Measurements from ENCODE around the gene SOHLH1.
"Not testable (repeated sequence)": the region's sequence is repeated elsewhere in the genome, so short reads cannot be mapped to it uniquely, and the experiment has no call there.

SOHLH1 gene

GRCh38 chr9:135674977-135675376 lies 24.3 kb downstream of the SOHLH1 start:
- Histone ChIP-seq H3K27me3 (ENCODE audit: control insufficient read depth, insufficient read depth, low read length) (no peaks in the 10 kb centered on the region), H3K4me1 (ENCODE audit: control insufficient read depth, insufficient read depth, low read length) (no peaks in the 10 kb centered on the region)

GRCh38 chr9:135673941-135674340 lies 25.3 kb downstream of the SOHLH1 start:
- no peaks in the 10 kb centered on the region for H3K4me1 ChIP-seq (ENCODE audit: control insufficient read depth, insufficient read depth, low read length)
- H3K27me3 ChIP-seq (ENCODE audit: control insufficient read depth, insufficient read depth, low read length): no peaks in the 10 kb centered on the region
- no peak overlapping the region for H3K9ac ChIP-seq (ENCODE audit: low read depth, low read length)
- no peak overlapping the region for H3K27ac ChIP-seq (ENCODE audit: low read depth, low read length)
- no peaks in the 10 kb centered on the region for H3K36me3 ChIP-seq (ENCODE audit: control insufficient read depth, insufficient read depth, low read length)
- H3K9me3 ChIP-seq (ENCODE audit: control insufficient read depth, insufficient read depth, low read length): no peaks in the 10 kb centered on the region; the same call in 1 of the 2 replicates
- H3K4me3 ChIP-seq (ENCODE audit: low read depth, low read length): no peak overlapping the region

More at GRCh38 chr9:135674977-135675376, 24.3 kb downstream of the SOHLH1 start:
- Histone ChIP-seq H3K9ac (ENCODE audit: low read depth, low read length) (no peak overlapping the region), H3K9me3 (ENCODE audit: control insufficient read depth, insufficient read depth, low read length) (no peaks in the 10 kb centered on the region), H3K36me3 (ENCODE audit: control insufficient read depth, insufficient read depth, low read length) (no peaks in the 10 kb centered on the region), H3K4me3 (ENCODE audit: low read depth, low read length) (no peak overlapping the region), H3K27ac (ENCODE audit: low read depth, low read length) (no peak overlapping the region)

GRCh38 chr9:135672786-135673185 lies 26.5 kb downstream of the SOHLH1 start:
- H3K9me3 ChIP-seq (ENCODE audit: control insufficient read depth, insufficient read depth, low read length); H3K9ac ChIP-seq (ENCODE audit: low read depth, low read length); H3K4me3 ChIP-seq (ENCODE audit: low read depth, low read length); H3K4me1 ChIP-seq (ENCODE audit: control insufficient read depth, insufficient read depth, low read length); H3K36me3 ChIP-seq (ENCODE audit: control insufficient read depth, insufficient read depth, low read length); H3K27me3 ChIP-seq (ENCODE audit: control insufficient read depth, insufficient read depth, low read length); H3K27ac ChIP-seq (ENCODE audit: low read depth, low read length): not testable (repeated sequence)

- Histone ChIP-seq H3K9ac (ENCODE audit: low read depth, low read length) (no peak overlapping the region), H3K9me3 (ENCODE audit: control insufficient read depth, insufficient read depth, low read length) (no peaks in the 10 kb centered on the region; the same call in 1 of the 2 replicates), H3K4me3 (ENCODE audit: low read depth, low read length) (no peak overlapping the region), H3K27me3 (ENCODE audit: control insufficient read depth, insufficient read depth, low read length) (no peaks in the 10 kb centered on the region), H3K4me1 (ENCODE audit: control insufficient read depth, insufficient read depth, low read length) (no peaks in the 10 kb centered on the region), H3K36me3 (ENCODE audit: control insufficient read depth, insufficient read depth, low read length) (no peaks in the 10 kb centered on the region), H3K27ac (ENCODE audit: low read depth, low read length) (no peak overlapping the region)
Measured at GRCh38 chr9:135671591-135672041, 27.7 kb downstream of the SOHLH1 start.

- H3K27me3 ChIP-seq (ENCODE audit: control insufficient read depth, insufficient read depth, low read length): no peaks in the 10 kb centered on the region
- no peak overlapping the region for H3K27ac ChIP-seq (ENCODE audit: low read depth, low read length)
- H3K9me3 ChIP-seq (ENCODE audit: control insufficient read depth, insufficient read depth, low read length): no peaks in the 10 kb centered on the region; the same call in 1 of the 2 replicates
- no peak overlapping the region for H3K4me3 ChIP-seq (ENCODE audit: low read depth, low read length)
- H3K36me3 ChIP-seq (ENCODE audit: control insufficient read depth, insufficient read depth, low read length): no peaks in the 10 kb centered on the region
- H3K9ac ChIP-seq (ENCODE audit: low read depth, low read length): no peak overlapping the region
- no peaks in the 10 kb centered on the region for H3K4me1 ChIP-seq (ENCODE audit: control insufficient read depth, insufficient read depth, low read length)
Measured at GRCh38 chr9:135670721-135671590, 28.3 kb downstream of the SOHLH1 start.

GRCh38 chr9:135669616-135670285 lies 29.5 kb downstream of the SOHLH1 start:
- Histone ChIP-seq H3K27ac (ENCODE audit: low read depth, low read length) (no peak overlapping the region), H3K4me3 (ENCODE audit: low read depth, low read length) (no peak overlapping the region), H3K36me3 (ENCODE audit: control insufficient read depth, insufficient read depth, low read length) (no peaks in the 10 kb centered on the region), H3K9me3 (ENCODE audit: control insufficient read depth, insufficient read depth, low read length) (no peaks in the 10 kb centered on the region; the same call in 1 of the 2 replicates), H3K27me3 (ENCODE audit: control insufficient read depth, insufficient read depth, low read length) (no peaks in the 10 kb centered on the region), H3K4me1 (ENCODE audit: control insufficient read depth, insufficient read depth, low read length) (no peaks in the 10 kb centered on the region), H3K9ac (ENCODE audit: low read depth, low read length) (no peak overlapping the region)

- H3K36me3 ChIP-seq (ENCODE audit: control insufficient read depth, insufficient read depth, low read length); H3K9me3 ChIP-seq (ENCODE audit: control insufficient read depth, insufficient read depth, low read length); H3K27me3 ChIP-seq (ENCODE audit: control insufficient read depth, insufficient read depth, low read length); H3K4me3 ChIP-seq (ENCODE audit: low read depth, low read length); H3K9ac ChIP-seq (ENCODE audit: low read depth, low read length); H3K4me1 ChIP-seq (ENCODE audit: control insufficient read depth, insufficient read depth, low read length); H3K27ac ChIP-seq (ENCODE audit: low read depth, low read length): not testable (repeated sequence)
Measured at GRCh38 chr9:135669018-135669417, 30.3 kb downstream of the SOHLH1 start.

- H3K9me3 ChIP-seq (ENCODE audit: control insufficient read depth, insufficient read depth, low read length): no peaks in the 10 kb centered on the region; the same call in 1 of the 2 replicates
- no peaks in the 10 kb centered on the region for H3K27me3 ChIP-seq (ENCODE audit: control insufficient read depth, insufficient read depth, low read length)
- no peaks in the 10 kb centered on the region for H3K36me3 ChIP-seq (ENCODE audit: control insufficient read depth, insufficient read depth, low read length)
- no peak overlapping the region for H3K27ac ChIP-seq (ENCODE audit: low read depth, low read length)
- no peak overlapping the region for H3K4me3 ChIP-seq (ENCODE audit: low read depth, low read length)
- no peak overlapping the region for H3K9ac ChIP-seq (ENCODE audit: low read depth, low read length)
- no peaks in the 10 kb centered on the region for H3K4me1 ChIP-seq (ENCODE audit: control insufficient read depth, insufficient read depth, low read length)
Measured at GRCh38 chr9:135667463-135668001, 31.7 kb downstream of the SOHLH1 start.

- Histone ChIP-seq H3K9me3 (ENCODE audit: control insufficient read depth, insufficient read depth, low read length) (no peaks in the 10 kb centered on the region; the same call in 1 of the 2 replicates), H3K27ac (ENCODE audit: low read depth, low read length) (no peak overlapping the region), H3K27me3 (ENCODE audit: control insufficient read depth, insufficient read depth, low read length) (no peaks in the 10 kb centered on the region), H3K4me1 (ENCODE audit: control insufficient read depth, insufficient read depth, low read length) (no peaks in the 10 kb centered on the region), H3K9ac (ENCODE audit: low read depth, low read length) (no peak overlapping the region), H3K36me3 (ENCODE audit: control insufficient read depth, insufficient read depth, low read length) (no peaks in the 10 kb centered on the region), H3K4me3 (ENCODE audit: low read depth, low read length) (no peak overlapping the region)
Measured at GRCh38 chr9:135666534-135667462, 32.5 kb downstream of the SOHLH1 start.

- no peak overlapping the region for H3K9ac ChIP-seq (ENCODE audit: low read depth, low read length)
- H3K27me3 ChIP-seq (ENCODE audit: control insufficient read depth, insufficient read depth, low read length): no peaks in the 10 kb centered on the region
- no peak overlapping the region for H3K4me3 ChIP-seq (ENCODE audit: low read depth, low read length)
- H3K27ac ChIP-seq (ENCODE audit: low read depth, low read length): no peak overlapping the region
- no peaks in the 10 kb centered on the region; the same call in 1 of the 2 replicates for H3K9me3 ChIP-seq (ENCODE audit: control insufficient read depth, insufficient read depth, low read length)
- no peaks in the 10 kb centered on the region for H3K36me3 ChIP-seq (ENCODE audit: control insufficient read depth, insufficient read depth, low read length)
- no peaks in the 10 kb centered on the region for H3K4me1 ChIP-seq (ENCODE audit: control insufficient read depth, insufficient read depth, low read length)
Measured at GRCh38 chr9:135665795-135666189, 33.5 kb downstream of the SOHLH1 start.

Data from HUES48 (cell line).